K562 (cell line): ENCODE measurements around the gene NRG2. TPM values are rescaled to one million over a fixed set of nuclear protein-coding genes. Genes with fewer than 3 reads are reported as not detected.

Source experiments
- ATAC-seq: fragments of 200-7000 bp; cut with Tn5 transposase; 3 replicates; pipeline ENCODE4 v1.9.1; 2020; ENCODE audit warnings: moderate library complexity
- BruUV-seq: library from RNA; stranded (reverse); fragments of 400-500 nt; replicated peaks from 2 replicates; lab custom pipeline; 2021; lab: Mats Ljungman, UMichigan
- CTCF ChIA-PET: fragments of 300-600 bp; formaldehyde crosslinking; extraction: SDS; loops from one replicate; lab custom pipeline; 2021; ENCODE audit warnings: low intra/inter-chr PET ratio; lab: Yijun Ruan, JAX
- POLR2A ChIA-PET: fragments of 300-600, 350-650 bp; sonication (Branson Sonifier 250); formaldehyde crosslinking; extraction: SDS; loops from one replicate; lab custom pipeline; 2021; ENCODE audit warnings: antibody characterized with exemption, inconsistent platforms; lab: Yijun Ruan, JAX
- DNase-seq, 4 experiments: peaks; one replicate each; pipeline versions ENCODE4 v3.0.0 to v3.0.0-alpha.2; 2011 to 2018; ENCODE audit warnings: low spot score in 3 of 4, mixed read lengths in 3 of 4; ENCODE audit errors: extremely low read depth in 1 of 4
- FAIRE-seq: peaks from 2 replicates; lab custom pipeline; 2011; peaks lifted over from hg19 to GRCh38; lab: Jason Lieb, UNC
- H2AFZ ChIP-seq: 2 replicates; pipeline ENCODE4 v1.6.0; 2011; ENCODE audit warnings: low read depth, low read length, control low read depth, inconsistent platforms
- H3K27ac ChIP-seq: fragments of 200-600 bp; 3 replicates; pipeline ENCODE4 v1.8.0; 2011; ENCODE audit warnings: low read depth, mild to moderate bottlenecking, control low read depth, inconsistent platforms, low read length, moderate library complexity, mixed read lengths; ENCODE audit errors: extremely low read depth
- H3K27me3 ChIP-seq, 2 experiments: fragments of 300-600 bp in 1 of 2; 2 replicates in 1 of 2; 3 replicates in 1 of 2; pipeline versions ENCODE4 v1.6.0 to v1.8.0; 2011; ENCODE audit warnings: inconsistent platforms in 2 of 2, low read length in 2 of 2, mild to moderate bottlenecking in 1 of 2, mixed read lengths in 1 of 2, moderate library complexity in 1 of 2; ENCODE audit not compliant: control insufficient read depth in 2 of 2, insufficient read depth in 2 of 2
- H3K36me3 ChIP-seq: fragments of 300-600 bp; 3 replicates; pipeline ENCODE4 v1.8.0; 2011; ENCODE audit warnings: mild to moderate bottlenecking, low read length, inconsistent platforms; ENCODE audit not compliant: control insufficient read depth, insufficient read depth
- H3K4me1 ChIP-seq, 2 experiments: fragments of 200-600 bp in 1 of 2; replicated peaks in 1 of 2; 2 replicates in 1 of 2; 3 replicates in 1 of 2; pipeline versions ENCODE4 v1.5.1 to v1.8.0; 2011; ENCODE audit warnings: inconsistent platforms in 2 of 2, low read length in 2 of 2, mild to moderate bottlenecking in 1 of 2, mixed read lengths in 1 of 2, moderate library complexity in 1 of 2; ENCODE audit not compliant: control insufficient read depth in 2 of 2, insufficient read depth in 2 of 2
- H3K4me2 ChIP-seq: 2 replicates; pipeline ENCODE4 v1.6.1; 2011; ENCODE audit warnings: low read length, control low read depth, inconsistent platforms, mixed read lengths; ENCODE audit not compliant: insufficient read depth
- H3K4me3 ChIP-seq: fragments of 200-600 bp; sonication (generic), shearing (Covaris generic); 2 replicates; pipeline ENCODE4 v1.5.1; 2016; ENCODE audit warnings: control low read depth, inconsistent platforms
- H3K79me2 ChIP-seq: fragments of 200-600 bp; 3 replicates; pipeline ENCODE4 v1.8.0; 2011; ENCODE audit warnings: low read length, inconsistent platforms; ENCODE audit not compliant: control insufficient read depth, insufficient read depth
- H3K9ac ChIP-seq, 2 experiments: 2 replicates each; pipeline versions ENCODE4 v1.6.0 to v1.6.1; 2011; ENCODE audit warnings: low read depth in 2 of 2, low read length in 2 of 2, control low read depth in 1 of 2, inconsistent platforms in 1 of 2, mild to moderate bottlenecking in 1 of 2, mixed read lengths in 1 of 2; ENCODE audit not compliant: insufficient read depth in 1 of 2
- H3K9me1 ChIP-seq: one replicate; pipeline ENCODE4 v1.6.0; 2011; ENCODE audit warnings: inconsistent platforms, mild to moderate bottlenecking, low read length, moderate library complexity; ENCODE audit not compliant: control insufficient read depth, insufficient read depth
- H3K9me3 ChIP-seq: replicated peaks from 2 replicates; pipeline ENCODE4 v1.5.1; 2011; ENCODE audit warnings: low read depth, low read length, inconsistent platforms; ENCODE audit not compliant: control insufficient read depth, insufficient read depth
- H4K20me1 ChIP-seq: replicated peaks from 2 replicates; pipeline ENCODE4 v1.6.1; 2011; ENCODE audit warnings: low read length, inconsistent platforms, mixed read lengths; ENCODE audit not compliant: control insufficient read depth, insufficient read depth
- CBX8 ChIP-seq: fragments of 200-600 bp; sonication (generic); IDR thresholded peaks from 2 replicates; pipeline ENCODE4 v1.6.1; 2012; ENCODE audit warnings: borderline replicate concordance, mixed run types, low read depth, mild to moderate bottlenecking, moderate library complexity, mixed read lengths, low read length, control low read depth, inconsistent platforms; ENCODE audit not compliant: poor library complexity, severe bottlenecking; ENCODE audit errors: extremely low read depth
- HCFC1 ChIP-seq: IDR thresholded peaks from 2 replicates; pipeline ENCODE4 v1.6.1; 2012; ENCODE audit warnings: low read depth, low read length, improper control_type of control experiment
- MTF1 ChIP-seq: fragments of 250-450 bp; sonication (Bioruptor Pico); IDR thresholded peaks from 2 replicates; pipeline ENCODE4 v1.9.0; 2021; ENCODE audit warnings: moderate library complexity, mild to moderate bottlenecking, inconsistent platforms, borderline replicate concordance
- SMAD3 ChIP-seq: fragments of 450-650 bp; formaldehyde crosslinking; conservative IDR thresholded peaks from 2 replicates; pipeline ENCODE4 v1.4.0; 2020; ENCODE audit warnings: mild to moderate bottlenecking
- SREBF1 ChIP-seq: fragments of 150-350 bp; IDR thresholded peaks from 2 replicates; pipeline ENCODE4 v1.6.1; 2014; ENCODE audit warnings: antibody characterized with exemption, low read depth, low read length, borderline replicate concordance
- ZNF212 ChIP-seq: fragments of 450-650 bp; formaldehyde crosslinking; IDR thresholded peaks from 2 replicates; pipeline ENCODE4 v1.4.0; 2020; ENCODE audit warnings: mild to moderate bottlenecking
- WGBS: fragments of 100-300 bp; shearing (Covaris generic); methylation state at CpG from one replicate; pipeline ENCODE4 v1.1.6; 2016; ENCODE audit warnings: low coverage, mixed read lengths; ENCODE audit not compliant: insufficient coverage; ENCODE audit errors: missing lambda C conversion rate; 5-methylcytosine and 5-hydroxymethylcytosine counted together
- in situ Hi-C: fragments of 300-500 bp; cut with MboI; formaldehyde crosslinking; loops from 4 replicates; pipeline ENCODE4 v1.15.0; 2018; ENCODE audit warnings: inconsistent platforms, mixed read lengths
- intact Hi-C: fragments of 100-400 bp; cut with micrococcal nuclease; formaldehyde crosslinking; loops from 2 replicates; pipeline ENCODE4 v1.14.2; 2022
- polyA plus RNA-seq, 8 experiments: library from polyadenylated mRNA; depleted of rRNA in 4 of 8; stranded (reverse) in 5 of 8; unstranded in 3 of 8; fragments of >200 nt; fragmentation: Nextera tagmentation in 2 of 8; fragmentation: Illumina TruSeq in 1 of 8; extraction: Ambion mirVana in 2 of 8; extraction: Trizol in 1 of 8; gene quantifications; 2 replicates each; pipeline versions ENCODE4 v1.2.1 to v1.2.3, GENCODE V29; 2011 to 2014; ENCODE audit warnings: inconsistent platforms in 1 of 8, missing spikeins in 1 of 8
- total RNA-seq, 7 experiments: library from RNA; depleted of rRNA in 6 of 7; stranded (reverse); fragments of >200 nt in 6 of 7; fragmentation: Illumina TruSeq in 2 of 7; extraction: Trizol in 2 of 7; gene quantifications; 2 replicates each; pipeline versions ENCODE4 v1.2.1 to v1.2.3, GENCODE V29; 2011 to 2021; ENCODE audit warnings: low replicate concordance in 1 of 7
- TF ChIP-seq, protein P1 (sequence below), 2 experiments: fragments of 450-650 bp; formaldehyde crosslinking in 1 of 2; IDR thresholded peaks; 2 replicates each; pipeline versions ENCODE4 v1.4.0 to v1.6.1; 2014 to 2020; ENCODE audit warnings: mild to moderate bottlenecking in 2 of 2, borderline replicate concordance in 1 of 2, low read depth in 1 of 2
- TF ChIP-seq, protein P2 (sequence below), 3 experiments: IDR thresholded peaks in 2 of 3; conservative IDR thresholded peaks in 1 of 3; 2 replicates each; pipeline ENCODE4 v1.5.1; 2011 to 2012; ENCODE audit warnings: low read length in 3 of 3, mild to moderate bottlenecking in 3 of 3, control low read depth in 2 of 3, improper control_type of control experiment in 1 of 3, inconsistent platforms in 1 of 3, low read depth in 1 of 3, mixed read lengths in 1 of 3, moderate library complexity in 1 of 3; ENCODE audit not compliant: insufficient read depth in 2 of 3

NRG2 gene
- total and polyA plus RNA-seq, 9 of the 15 experiments (the other 6 are each of a cell fraction or from before 2014, with no cell fraction given): not detected

DNA sequence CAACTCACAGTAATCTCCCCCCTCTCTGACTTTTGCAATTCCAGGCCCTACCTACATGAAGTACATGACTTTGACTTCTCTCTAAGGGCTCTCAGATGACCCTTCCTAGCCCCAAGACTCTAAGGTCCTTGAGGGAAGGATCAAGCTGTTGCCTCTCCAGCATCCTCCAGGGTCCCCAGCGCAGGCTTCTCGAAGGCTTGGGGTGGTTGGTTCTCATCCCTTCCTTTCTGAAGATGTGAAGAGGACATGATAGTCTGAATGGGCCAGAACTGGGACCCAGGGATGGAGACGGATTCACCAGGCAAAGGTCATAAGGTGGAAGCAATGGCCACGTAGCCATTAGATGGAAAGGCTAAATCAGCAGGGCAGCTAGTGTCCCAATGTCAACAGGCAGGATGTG is 86.8 kb downstream of the NRG2 start (continued):
- TF ChIP-seq CBX8 (no peak), ZNF212 (CRISPR knock-in tag) (no peak), MTF1 (CRISPR knock-in tag) (no peak)

DNA sequence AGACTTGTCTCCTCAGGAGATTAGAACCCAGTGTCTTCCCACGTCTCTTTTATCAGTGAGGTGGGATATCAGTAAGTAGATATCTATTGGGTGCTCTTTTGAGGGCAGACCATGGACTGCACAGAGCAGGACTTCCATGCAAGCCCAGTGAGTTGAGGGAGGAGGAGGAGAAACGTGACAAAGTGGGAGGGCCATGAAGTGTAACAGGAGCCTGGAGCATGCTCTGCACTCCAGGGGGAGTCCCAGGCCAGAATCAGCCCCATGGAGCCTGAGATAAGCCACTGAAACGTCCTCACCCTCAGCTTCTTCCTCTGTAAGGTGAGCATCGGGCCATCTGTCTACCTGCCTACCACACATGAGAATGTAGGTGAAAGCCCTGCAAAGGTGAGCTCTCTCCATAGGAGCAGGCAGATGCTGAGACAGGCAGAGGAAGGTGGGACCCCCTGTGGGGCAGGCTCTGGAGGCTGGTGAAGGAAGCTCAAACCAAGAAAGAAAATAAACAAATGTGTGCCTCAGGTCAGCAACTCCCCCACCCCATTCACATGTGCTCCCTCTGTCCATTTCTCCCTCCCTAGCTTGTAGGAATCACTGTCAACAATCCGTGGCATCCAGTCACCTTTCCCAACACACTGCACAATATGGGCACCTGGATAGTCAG is 87.4 kb downstream of the NRG2 start:
- H3K9ac ChIP-seq: no peak overlapping the region
- 0% methylated on average over 4 of the region's 5 CpGs for whole genome bisulfite sequencing
- H3K4me3 ChIP-seq: no peak overlapping the region
- H4K20me1 ChIP-seq: 0 out of 2 replicates have a peak, but pooled peaks cover 4% of the 10 kb centered on the region
- H2AFZ ChIP-seq: peak overlapping the region; percentile 52; the same call in 1 of the 2 replicates
- H3K9me1 ChIP-seq: peaks cover 2% of the 10 kb centered on the region
- ATAC-seq (peak; percentile 97), FAIRE-seq (peak; percentile 19), DNase-seq (peak; percentile 37 to 55 (median 46))
- BruUV-seq: no TSS peak
- peak overlapping the region; percentile 13; the same call in 1 of the 2 replicates for H3K4me2 ChIP-seq
- H3K9me3 ChIP-seq: no peaks in the 10 kb centered on the region
- H3K4me1 ChIP-seq: no peaks in the 10 kb centered on the region; a peak in 1 of 5 replicates
- ChIA-PET CTCF (interaction anchor here (2.0 kb wide), 1 partner anchor 13 kb away, joined by 8 read pairs; no protein-coding TSS in a partner anchor), POLR2A (interaction anchor here (0.7 kb wide), 1 partner anchor 12 kb away, joined by 3 read pairs; no protein-coding TSS in a partner anchor)
- H3K27me3 ChIP-seq: peaks cover 4 to 53% of the 10 kb centered on the region in 2 experiments; a peak in 4 of 5 replicates
- intact Hi-C loops (no loop called here), in situ Hi-C loops (no loop called here)
- no peak overlapping the region; the same call in 2 of the 3 replicates for H3K27ac ChIP-seq
- H3K79me2 ChIP-seq: no peaks in the 10 kb centered on the region
- H3K36me3 ChIP-seq: no peaks in the 10 kb centered on the region
- TF ChIP-seq, protein P1, sequence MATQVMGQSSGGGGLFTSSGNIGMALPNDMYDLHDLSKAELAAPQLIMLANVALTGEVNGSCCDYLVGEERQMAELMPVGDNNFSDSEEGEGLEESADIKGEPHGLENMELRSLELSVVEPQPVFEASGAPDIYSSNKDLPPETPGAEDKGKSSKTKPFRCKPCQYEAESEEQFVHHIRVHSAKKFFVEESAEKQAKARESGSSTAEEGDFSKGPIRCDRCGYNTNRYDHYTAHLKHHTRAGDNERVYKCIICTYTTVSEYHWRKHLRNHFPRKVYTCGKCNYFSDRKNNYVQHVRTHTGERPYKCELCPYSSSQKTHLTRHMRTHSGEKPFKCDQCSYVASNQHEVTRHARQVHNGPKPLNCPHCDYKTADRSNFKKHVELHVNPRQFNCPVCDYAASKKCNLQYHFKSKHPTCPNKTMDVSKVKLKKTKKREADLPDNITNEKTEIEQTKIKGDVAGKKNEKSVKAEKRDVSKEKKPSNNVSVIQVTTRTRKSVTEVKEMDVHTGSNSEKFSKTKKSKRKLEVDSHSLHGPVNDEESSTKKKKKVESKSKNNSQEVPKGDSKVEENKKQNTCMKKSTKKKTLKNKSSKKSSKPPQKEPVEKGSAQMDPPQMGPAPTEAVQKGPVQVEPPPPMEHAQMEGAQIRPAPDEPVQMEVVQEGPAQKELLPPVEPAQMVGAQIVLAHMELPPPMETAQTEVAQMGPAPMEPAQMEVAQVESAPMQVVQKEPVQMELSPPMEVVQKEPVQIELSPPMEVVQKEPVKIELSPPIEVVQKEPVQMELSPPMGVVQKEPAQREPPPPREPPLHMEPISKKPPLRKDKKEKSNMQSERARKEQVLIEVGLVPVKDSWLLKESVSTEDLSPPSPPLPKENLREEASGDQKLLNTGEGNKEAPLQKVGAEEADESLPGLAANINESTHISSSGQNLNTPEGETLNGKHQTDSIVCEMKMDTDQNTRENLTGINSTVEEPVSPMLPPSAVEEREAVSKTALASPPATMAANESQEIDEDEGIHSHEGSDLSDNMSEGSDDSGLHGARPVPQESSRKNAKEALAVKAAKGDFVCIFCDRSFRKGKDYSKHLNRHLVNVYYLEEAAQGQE (IDR thresholded peaks at IDR 0.05; ENCODE audit: borderline replicate concordance): no peak
- TF ChIP-seq, protein P1 (CRISPR knock-in tag; IDR thresholded peaks at IDR 0.05; ENCODE audit: low read depth): no peak
- TF ChIP-seq HCFC1 (0 out of 2 replicates have a peak, but pooled peaks have one; percentile 12), SREBF1 (no peak), SMAD3 (no peak)
- TF ChIP-seq, protein P2, sequence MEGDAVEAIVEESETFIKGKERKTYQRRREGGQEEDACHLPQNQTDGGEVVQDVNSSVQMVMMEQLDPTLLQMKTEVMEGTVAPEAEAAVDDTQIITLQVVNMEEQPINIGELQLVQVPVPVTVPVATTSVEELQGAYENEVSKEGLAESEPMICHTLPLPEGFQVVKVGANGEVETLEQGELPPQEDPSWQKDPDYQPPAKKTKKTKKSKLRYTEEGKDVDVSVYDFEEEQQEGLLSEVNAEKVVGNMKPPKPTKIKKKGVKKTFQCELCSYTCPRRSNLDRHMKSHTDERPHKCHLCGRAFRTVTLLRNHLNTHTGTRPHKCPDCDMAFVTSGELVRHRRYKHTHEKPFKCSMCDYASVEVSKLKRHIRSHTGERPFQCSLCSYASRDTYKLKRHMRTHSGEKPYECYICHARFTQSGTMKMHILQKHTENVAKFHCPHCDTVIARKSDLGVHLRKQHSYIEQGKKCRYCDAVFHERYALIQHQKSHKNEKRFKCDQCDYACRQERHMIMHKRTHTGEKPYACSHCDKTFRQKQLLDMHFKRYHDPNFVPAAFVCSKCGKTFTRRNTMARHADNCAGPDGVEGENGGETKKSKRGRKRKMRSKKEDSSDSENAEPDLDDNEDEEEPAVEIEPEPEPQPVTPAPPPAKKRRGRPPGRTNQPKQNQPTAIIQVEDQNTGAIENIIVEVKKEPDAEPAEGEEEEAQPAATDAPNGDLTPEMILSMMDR (IDR thresholded peaks at IDR 0.05 in 2 of 3, conservative IDR thresholded peaks at IDR 0.05 in 1 of 3; ENCODE audit: insufficient read depth in 2 of 3, low read depth in 1 of 3, low read length in 3 of 3): peak in 2 of 3 experiments; percentile 32 to 35; a peak in 4 of 6 replicates
